K562 (cell line): ENCODE results near the gene SLC7A5. TPM values are rescaled to one million over a fixed set of nuclear protein-coding genes. Genes with fewer than 3 reads are reported as not detected.

Source experiments
- ATAC-seq: fragments of 200-7000 bp; cut with Tn5 transposase; 3 replicates; pipeline ENCODE4 v1.9.1; 2020; ENCODE audit warnings: moderate library complexity
- BruUV-seq: library from RNA; stranded (reverse); fragments of 400-500 nt; replicated peaks from 2 replicates; lab custom pipeline; 2021; lab: Mats Ljungman, UMichigan
- CTCF ChIA-PET: fragments of 300-600 bp; formaldehyde crosslinking; extraction: SDS; loops from one replicate; lab custom pipeline; 2021; ENCODE audit warnings: low intra/inter-chr PET ratio; lab: Yijun Ruan, JAX
- POLR2A ChIA-PET: fragments of 300-600, 350-650 bp; sonication (Branson Sonifier 250); formaldehyde crosslinking; extraction: SDS; loops from one replicate; lab custom pipeline; 2021; ENCODE audit warnings: antibody characterized with exemption, inconsistent platforms; lab: Yijun Ruan, JAX
- DNase-seq, 4 experiments: peaks; one replicate each; pipeline versions ENCODE4 v3.0.0 to v3.0.0-alpha.2; 2011 to 2018; ENCODE audit warnings: low spot score in 3 of 4, mixed read lengths in 3 of 4; ENCODE audit errors: extremely low read depth in 1 of 4
- FAIRE-seq: peaks from 2 replicates; lab custom pipeline; 2011; peaks lifted over from hg19 to GRCh38; lab: Jason Lieb, UNC
- H2AFZ ChIP-seq: 2 replicates; pipeline ENCODE4 v1.6.0; 2011; ENCODE audit warnings: low read depth, low read length, control low read depth, inconsistent platforms
- H3K27ac ChIP-seq: fragments of 200-600 bp; 3 replicates; pipeline ENCODE4 v1.8.0; 2011; ENCODE audit warnings: low read depth, mild to moderate bottlenecking, control low read depth, inconsistent platforms, low read length, moderate library complexity, mixed read lengths; ENCODE audit errors: extremely low read depth
- H3K27me3 ChIP-seq, 2 experiments: fragments of 300-600 bp in 1 of 2; 2 replicates in 1 of 2; 3 replicates in 1 of 2; pipeline versions ENCODE4 v1.6.0 to v1.8.0; 2011; ENCODE audit warnings: inconsistent platforms in 2 of 2, low read length in 2 of 2, mild to moderate bottlenecking in 1 of 2, mixed read lengths in 1 of 2, moderate library complexity in 1 of 2; ENCODE audit not compliant: control insufficient read depth in 2 of 2, insufficient read depth in 2 of 2
- H3K36me3 ChIP-seq: fragments of 300-600 bp; 3 replicates; pipeline ENCODE4 v1.8.0; 2011; ENCODE audit warnings: mild to moderate bottlenecking, low read length, inconsistent platforms; ENCODE audit not compliant: control insufficient read depth, insufficient read depth
- H3K4me1 ChIP-seq, 2 experiments: fragments of 200-600 bp in 1 of 2; replicated peaks in 1 of 2; 2 replicates in 1 of 2; 3 replicates in 1 of 2; pipeline versions ENCODE4 v1.5.1 to v1.8.0; 2011; ENCODE audit warnings: inconsistent platforms in 2 of 2, low read length in 2 of 2, mild to moderate bottlenecking in 1 of 2, mixed read lengths in 1 of 2, moderate library complexity in 1 of 2; ENCODE audit not compliant: control insufficient read depth in 2 of 2, insufficient read depth in 2 of 2
- H3K4me2 ChIP-seq: 2 replicates; pipeline ENCODE4 v1.6.1; 2011; ENCODE audit warnings: low read length, control low read depth, inconsistent platforms, mixed read lengths; ENCODE audit not compliant: insufficient read depth
- H3K4me3 ChIP-seq: fragments of 200-600 bp; sonication (generic), shearing (Covaris generic); 2 replicates; pipeline ENCODE4 v1.5.1; 2016; ENCODE audit warnings: control low read depth, inconsistent platforms
- H3K79me2 ChIP-seq: fragments of 200-600 bp; 3 replicates; pipeline ENCODE4 v1.8.0; 2011; ENCODE audit warnings: low read length, inconsistent platforms; ENCODE audit not compliant: control insufficient read depth, insufficient read depth
- H3K9ac ChIP-seq, 2 experiments: 2 replicates each; pipeline versions ENCODE4 v1.6.0 to v1.6.1; 2011; ENCODE audit warnings: low read depth in 2 of 2, low read length in 2 of 2, control low read depth in 1 of 2, inconsistent platforms in 1 of 2, mild to moderate bottlenecking in 1 of 2, mixed read lengths in 1 of 2; ENCODE audit not compliant: insufficient read depth in 1 of 2
- H3K9me1 ChIP-seq: one replicate; pipeline ENCODE4 v1.6.0; 2011; ENCODE audit warnings: inconsistent platforms, mild to moderate bottlenecking, low read length, moderate library complexity; ENCODE audit not compliant: control insufficient read depth, insufficient read depth
- H3K9me3 ChIP-seq: replicated peaks from 2 replicates; pipeline ENCODE4 v1.5.1; 2011; ENCODE audit warnings: low read depth, low read length, inconsistent platforms; ENCODE audit not compliant: control insufficient read depth, insufficient read depth
- H4K20me1 ChIP-seq: replicated peaks from 2 replicates; pipeline ENCODE4 v1.6.1; 2011; ENCODE audit warnings: low read length, inconsistent platforms, mixed read lengths; ENCODE audit not compliant: control insufficient read depth, insufficient read depth
- ASH1L ChIP-seq: fragments of 450-650 bp; IDR thresholded peaks from 2 replicates; pipeline ENCODE4 v1.6.1; 2018; ENCODE audit warnings: borderline replicate concordance, mild to moderate bottlenecking, low read depth; ENCODE audit not compliant: partially characterized antibody
- BCOR ChIP-seq: fragments of 450-650 bp; IDR thresholded peaks from 2 replicates; pipeline ENCODE4 v1.6.1; 2016
- CEBPG ChIP-seq, 3 experiments: fragments of 200-800 bp in 1 of 3; sonication (Bioruptor generic) in 1 of 3; sonication (generic) in 1 of 3; formaldehyde crosslinking in 1 of 3; IDR thresholded peaks in 2 of 3; conservative IDR thresholded peaks in 1 of 3; 2 replicates each; pipeline versions ENCODE4 v1.6.1 to v1.8.0; 2016 to 2022; ENCODE audit warnings: missing compliant biosample characterization in 2 of 3, missing genetic modification characterization in 2 of 3, mild to moderate bottlenecking in 1 of 3, missing genetic modification reagents in 1 of 3
- GTF2E2 ChIP-seq: fragments of 200-800 bp; sonication (Bioruptor generic); IDR thresholded peaks from 2 replicates; pipeline ENCODE4 v1.6.1; 2016; ENCODE audit warnings: missing genetic modification characterization, missing compliant biosample characterization
- HNRNPLL ChIP-seq: fragments of 200-400 bp; formaldehyde crosslinking; IDR thresholded peaks from 2 replicates; pipeline ENCODE4 v1.6.1; 2017; ENCODE audit warnings: low read length, low read depth, mild to moderate bottlenecking; ENCODE audit not compliant: poor library complexity, severe bottlenecking
- MAFK ChIP-seq: IDR thresholded peaks from 2 replicates; pipeline ENCODE4 v1.6.1; 2011; ENCODE audit warnings: low read length, improper control_type of control experiment
- POLR2A ChIP-seq: fragments of 450-650 bp; conservative IDR thresholded peaks from 2 replicates; pipeline ENCODE4 v1.6.1; 2016
- SRSF7 ChIP-seq: fragments of 200-400 bp; formaldehyde crosslinking; optimal IDR thresholded peaks from 2 replicates; pipeline ENCODE3; 2017; ENCODE audit warnings: mild to moderate bottlenecking, low read depth, low read length
- TEAD4 ChIP-seq, 2 experiments: sonication (generic) in 1 of 2; formaldehyde crosslinking in 1 of 2; IDR thresholded peaks; 2 replicates each; pipeline versions ENCODE4 v1.6.1 to v1.8.0; 2012 to 2022; ENCODE audit warnings: borderline replicate concordance in 1 of 2, inconsistent platforms in 1 of 2, low read length in 1 of 2, mild to moderate bottlenecking in 1 of 2, missing genetic modification reagents in 1 of 2
- ZBTB8A ChIP-seq: fragments of 450-650 bp; IDR thresholded peaks from 2 replicates; pipeline ENCODE4 v1.6.1; 2018; ENCODE audit warnings: mild to moderate bottlenecking, moderate library complexity; ENCODE audit not compliant: partially characterized antibody
- ZNF707 ChIP-seq: fragments of 250-450 bp; sonication (Bioruptor Pico); conservative IDR thresholded peaks from 2 replicates; pipeline ENCODE4 v1.8.0; 2022; ENCODE audit warnings: inconsistent platforms, mild to moderate bottlenecking, moderate library complexity
- WGBS: fragments of 100-300 bp; shearing (Covaris generic); methylation state at CpG from one replicate; pipeline ENCODE4 v1.1.6; 2016; ENCODE audit warnings: low coverage, mixed read lengths; ENCODE audit not compliant: insufficient coverage; ENCODE audit errors: missing lambda C conversion rate; 5-methylcytosine and 5-hydroxymethylcytosine counted together
- in situ Hi-C: fragments of 300-500 bp; cut with MboI; formaldehyde crosslinking; loops from 4 replicates; pipeline ENCODE4 v1.15.0; 2018; ENCODE audit warnings: inconsistent platforms, mixed read lengths
- intact Hi-C: fragments of 100-400 bp; cut with micrococcal nuclease; formaldehyde crosslinking; loops from 2 replicates; pipeline ENCODE4 v1.14.2; 2022
- polyA plus RNA-seq, 8 experiments: library from polyadenylated mRNA; depleted of rRNA in 4 of 8; stranded (reverse) in 5 of 8; unstranded in 3 of 8; fragments of >200 nt; fragmentation: Nextera tagmentation in 2 of 8; fragmentation: Illumina TruSeq in 1 of 8; extraction: Ambion mirVana in 2 of 8; extraction: Trizol in 1 of 8; gene quantifications; 2 replicates each; pipeline versions ENCODE4 v1.2.1 to v1.2.3, GENCODE V29; 2011 to 2014; ENCODE audit warnings: inconsistent platforms in 1 of 8, missing spikeins in 1 of 8
- total RNA-seq, 7 experiments: library from RNA; depleted of rRNA in 6 of 7; stranded (reverse); fragments of >200 nt in 6 of 7; fragmentation: Illumina TruSeq in 2 of 7; extraction: Trizol in 2 of 7; gene quantifications; 2 replicates each; pipeline versions ENCODE4 v1.2.1 to v1.2.3, GENCODE V29; 2011 to 2021; ENCODE audit warnings: low replicate concordance in 1 of 7
- TF ChIP-seq, protein P1 (sequence below): fragments of 250-450 bp; sonication (Bioruptor Pico); IDR thresholded peaks from 2 replicates; pipeline ENCODE4 v1.5.0; 2021
- TF ChIP-seq, protein P2 (sequence below): fragments of 250-450 bp; sonication (Bioruptor Pico); IDR thresholded peaks from 2 replicates; pipeline ENCODE4 v1.8.0; 2021; ENCODE audit warnings: borderline replicate concordance, mild to moderate bottlenecking, moderate library complexity; ENCODE audit not compliant: poor library complexity, severe bottlenecking
- TF ChIP-seq, protein P3 (sequence below): sonication (generic); formaldehyde crosslinking; IDR thresholded peaks from 2 replicates; pipeline ENCODE4 v1.8.1; 2023; ENCODE audit warnings: mild to moderate bottlenecking, missing genetic modification reagents
- TF ChIP-seq, protein P4 (sequence below): sonication (generic); formaldehyde crosslinking; IDR thresholded peaks from 2 replicates; pipeline ENCODE4 v1.8.0; 2022; ENCODE audit warnings: missing genetic modification reagents, mild to moderate bottlenecking, borderline replicate concordance

SLC7A5 gene
- total and polyA plus RNA-seq, 9 of the 15 experiments (the other 6 are each of a cell fraction or from before 2014, with no cell fraction given): 1.9 to 220 (median 18.6) TPM

DNA sequence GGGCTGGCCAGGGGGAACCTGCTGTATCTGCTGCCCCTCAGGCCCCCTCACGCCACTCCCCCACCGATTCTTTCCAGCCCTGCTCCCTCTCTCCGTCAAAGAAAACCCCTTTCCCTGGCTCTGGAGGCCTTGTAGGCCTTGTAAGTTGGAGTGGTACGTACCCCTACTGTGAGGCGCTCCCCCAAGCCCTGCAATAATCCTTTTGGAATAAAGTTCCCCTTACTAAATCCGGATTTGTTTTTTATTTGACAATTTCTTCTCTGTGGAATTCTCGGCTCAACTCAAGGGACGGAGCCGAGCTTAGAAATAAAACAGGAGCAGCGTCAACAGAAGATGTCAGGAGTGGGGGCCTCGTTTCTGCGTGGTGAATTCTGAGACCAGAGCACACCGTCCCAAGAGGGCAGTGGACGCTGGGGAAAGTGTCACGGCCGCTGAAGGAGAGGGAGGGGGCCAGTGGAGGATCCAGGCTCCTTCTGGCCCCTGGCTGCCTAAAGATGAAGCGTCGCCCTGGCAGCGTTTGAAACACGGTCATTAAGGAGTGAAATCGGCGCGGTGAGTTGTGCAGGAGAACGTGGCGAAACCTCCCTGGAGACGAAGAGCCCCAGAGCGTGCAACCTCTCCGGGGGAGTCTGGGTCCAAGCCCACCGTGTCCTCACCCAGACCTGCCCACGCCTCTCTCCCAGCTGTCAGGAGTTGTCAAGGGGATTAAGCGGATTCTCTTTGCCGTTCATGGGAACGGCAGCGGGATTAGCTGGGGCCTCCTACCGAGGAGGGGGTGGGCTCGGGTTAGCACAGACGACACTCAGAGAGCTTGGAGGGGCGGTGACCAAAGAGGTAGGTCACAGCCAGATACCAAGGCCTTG lies 47.0 kb downstream of the SLC7A5 start:
- peaks cover 4% of the 10 kb centered on the region; the same call in 1 of the 2 replicates for H4K20me1 ChIP-seq
- in situ Hi-C loops: no loop called here
- no peak overlapping the region for H3K4me3 ChIP-seq
- ChIA-PET POLR2A (interaction anchor here (0.9 to 1.6 kb wide), 2 partner anchors 13 to 43 kb away, joined by 3 to 7 read pairs; no protein-coding TSS in a partner anchor), CTCF (no interaction called here)
- H3K9me3 ChIP-seq: peaks cover 1% of the 10 kb centered on the region; the same call in 1 of the 2 replicates
- intact Hi-C loops: no loop called here
- H3K27ac ChIP-seq: no peak overlapping the region
- FAIRE-seq (no peak), DNase-seq (no peak), ATAC-seq (no peak)
- no peak overlapping the region for H2AFZ ChIP-seq
- peaks cover 22 to 65% of the 10 kb centered on the region in 2 experiments; a peak in 4 of 5 replicates for H3K27me3 ChIP-seq
- BruUV-seq: no TSS peak
- no peak overlapping the region; a peak in 1 of 4 replicates for H3K9ac ChIP-seq
- H3K9me1 ChIP-seq: peaks cover 4% of the 10 kb centered on the region
- peaks cover 0 to 18% of the 10 kb centered on the region in 2 experiments; a peak in 2 of 5 replicates for H3K4me1 ChIP-seq
- WGBS: 45% methylated on average over 34 of the region's 38 CpGs
- no peak overlapping the region for H3K4me2 ChIP-seq
- H3K36me3 ChIP-seq: no peaks in the 10 kb centered on the region
- no peaks in the 10 kb centered on the region for H3K79me2 ChIP-seq
- TF ChIP-seq, protein P1, sequence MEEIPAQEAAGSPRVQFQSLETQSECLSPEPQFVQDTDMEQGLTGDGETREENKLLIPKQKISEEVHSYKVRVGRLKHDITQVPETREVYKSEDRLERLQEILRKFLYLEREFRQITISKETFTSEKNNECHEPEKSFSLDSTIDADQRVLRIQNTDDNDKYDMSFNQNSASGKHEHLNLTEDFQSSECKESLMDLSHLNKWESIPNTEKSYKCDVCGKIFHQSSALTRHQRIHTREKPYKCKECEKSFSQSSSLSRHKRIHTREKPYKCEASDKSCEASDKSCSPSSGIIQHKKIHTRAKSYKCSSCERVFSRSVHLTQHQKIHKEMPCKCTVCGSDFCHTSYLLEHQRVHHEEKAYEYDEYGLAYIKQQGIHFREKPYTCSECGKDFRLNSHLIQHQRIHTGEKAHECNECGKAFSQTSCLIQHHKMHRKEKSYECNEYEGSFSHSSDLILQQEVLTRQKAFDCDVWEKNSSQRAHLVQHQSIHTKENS (CRISPR knock-in tag): no peak
- TF ChIP-seq, protein P2, sequence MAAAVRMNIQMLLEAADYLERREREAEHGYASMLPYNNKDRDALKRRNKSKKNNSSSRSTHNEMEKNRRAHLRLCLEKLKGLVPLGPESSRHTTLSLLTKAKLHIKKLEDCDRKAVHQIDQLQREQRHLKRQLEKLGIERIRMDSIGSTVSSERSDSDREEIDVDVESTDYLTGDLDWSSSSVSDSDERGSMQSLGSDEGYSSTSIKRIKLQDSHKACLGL: no peak
- TF ChIP-seq ZBTB8A (no peak), CEBPG (CRISPR knock-in tag; IDR thresholded peaks at IDR 0.05) (no peak), CEBPG (tag; conservative IDR thresholded peaks at IDR 0.05 in 1 of 2, IDR thresholded peaks at IDR 0.05 in 1 of 2) (no peak), ASH1L (no peak), MAFK (no peak), BCOR (no peak), SRSF7 (no peak), TEAD4 (IDR thresholded peaks at IDR 0.05; ENCODE audit: low read length) (no peak), TEAD4 (CRISPR knock-in tag; IDR thresholded peaks at IDR 0.05; ENCODE audit: borderline replicate concordance) (no peak), POLR2A (no peak), ZNF707 (no peak), GTF2E2 (tag) (no peak), HNRNPLL (no peak)
- TF ChIP-seq, protein P3, sequence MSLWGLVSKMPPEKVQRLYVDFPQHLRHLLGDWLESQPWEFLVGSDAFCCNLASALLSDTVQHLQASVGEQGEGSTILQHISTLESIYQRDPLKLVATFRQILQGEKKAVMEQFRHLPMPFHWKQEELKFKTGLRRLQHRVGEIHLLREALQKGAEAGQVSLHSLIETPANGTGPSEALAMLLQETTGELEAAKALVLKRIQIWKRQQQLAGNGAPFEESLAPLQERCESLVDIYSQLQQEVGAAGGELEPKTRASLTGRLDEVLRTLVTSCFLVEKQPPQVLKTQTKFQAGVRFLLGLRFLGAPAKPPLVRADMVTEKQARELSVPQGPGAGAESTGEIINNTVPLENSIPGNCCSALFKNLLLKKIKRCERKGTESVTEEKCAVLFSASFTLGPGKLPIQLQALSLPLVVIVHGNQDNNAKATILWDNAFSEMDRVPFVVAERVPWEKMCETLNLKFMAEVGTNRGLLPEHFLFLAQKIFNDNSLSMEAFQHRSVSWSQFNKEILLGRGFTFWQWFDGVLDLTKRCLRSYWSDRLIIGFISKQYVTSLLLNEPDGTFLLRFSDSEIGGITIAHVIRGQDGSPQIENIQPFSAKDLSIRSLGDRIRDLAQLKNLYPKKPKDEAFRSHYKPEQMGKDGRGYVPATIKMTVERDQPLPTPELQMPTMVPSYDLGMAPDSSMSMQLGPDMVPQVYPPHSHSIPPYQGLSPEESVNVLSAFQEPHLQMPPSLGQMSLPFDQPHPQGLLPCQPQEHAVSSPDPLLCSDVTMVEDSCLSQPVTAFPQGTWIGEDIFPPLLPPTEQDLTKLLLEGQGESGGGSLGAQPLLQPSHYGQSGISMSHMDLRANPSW (CRISPR knock-in tag): no peak
- TF ChIP-seq, protein P4, sequence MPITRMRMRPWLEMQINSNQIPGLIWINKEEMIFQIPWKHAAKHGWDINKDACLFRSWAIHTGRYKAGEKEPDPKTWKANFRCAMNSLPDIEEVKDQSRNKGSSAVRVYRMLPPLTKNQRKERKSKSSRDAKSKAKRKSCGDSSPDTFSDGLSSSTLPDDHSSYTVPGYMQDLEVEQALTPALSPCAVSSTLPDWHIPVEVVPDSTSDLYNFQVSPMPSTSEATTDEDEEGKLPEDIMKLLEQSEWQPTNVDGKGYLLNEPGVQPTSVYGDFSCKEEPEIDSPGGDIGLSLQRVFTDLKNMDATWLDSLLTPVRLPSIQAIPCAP: no peak
